Esophagus (tissue), 2 donors: ENCODE results near the gene SNAP23. TPM values are rescaled to one million over a fixed set of nuclear protein-coding genes. Genes with fewer than 3 reads are reported as not detected.
"Not testable (repeated sequence)": the region's sequence is repeated elsewhere in the genome, so short reads cannot be mapped to it uniquely, and the experiment has no call there.

Experiments
- H3K27ac ChIP-seq, 2 donors: one replicate each; pipeline ENCODE4 v1.5.1; 2013; ENCODE audit warnings: low read depth in 2 of 2, mild to moderate bottlenecking in 2 of 2, inconsistent platforms in 1 of 2, low read length in 1 of 2, moderate library complexity in 1 of 2
- H3K27me3 ChIP-seq, 2 donors: one replicate each; pipeline ENCODE4 v1.6.1; 2013; ENCODE audit warnings: low read length in 2 of 2, control low read depth in 1 of 2, mild to moderate bottlenecking in 1 of 2; ENCODE audit not compliant: insufficient read depth in 2 of 2, control insufficient read depth in 1 of 2
- H3K36me3 ChIP-seq, 2 donors: one replicate each; pipeline ENCODE4 v1.6.1; 2013; ENCODE audit warnings: low read length in 1 of 2; ENCODE audit not compliant: control insufficient read depth in 2 of 2, insufficient read depth in 2 of 2
- H3K4me1 ChIP-seq, 2 donors: one replicate each; pipeline ENCODE4 v1.6.1; 2013; ENCODE audit warnings: low read length in 1 of 2; ENCODE audit not compliant: control insufficient read depth in 2 of 2, insufficient read depth in 2 of 2
- H3K4me3 ChIP-seq, 2 donors: one replicate each; pipeline ENCODE4 v1.5.1; 2013; ENCODE audit warnings: low read length in 2 of 2, mild to moderate bottlenecking in 2 of 2, low read depth in 1 of 2, moderate library complexity in 1 of 2
- H3K9me3 ChIP-seq, 2 donors: one replicate each; pipeline ENCODE4 v1.6.1; 2013; ENCODE audit warnings: mild to moderate bottlenecking in 2 of 2, low read depth in 1 of 2, low read length in 1 of 2, moderate library complexity in 1 of 2; ENCODE audit not compliant: control insufficient read depth in 2 of 2, insufficient read depth in 1 of 2
- WGBS, 2 donors: extraction: QIAGEN DNeasy Blood & Tissue Kit; methylation state at CpG; one replicate each; pipeline ENCODE4 v1.1.7; 2013; 5-methylcytosine and 5-hydroxymethylcytosine counted together
- polyA plus RNA-seq, 2 donors: library from polyadenylated mRNA; stranded (reverse); fragments of 200-250 nt; gene quantifications; one replicate each; pipeline ENCODE4 v1.2.3, GENCODE V29; 2013
- donor health status: healthy with polysubstance abuse.
- donor health status: Bipolar disorder and iron deficiency.

Gene SNAP23
- polyA plus RNA-seq, 2 donors: 22.5 to 30.3 TPM

- Histone ChIP-seq H3K27me3 (no peaks in the 10 kb centered on the region), H3K4me1 (no peaks in the 10 kb centered on the region), H3K27ac (no peak overlapping the region), H3K4me3 (peak overlapping the region in 1 of 2 donors; percentile 92), H3K9me3 (no peaks in the 10 kb centered on the region), H3K36me3 (no peaks in the 10 kb centered on the region)
- 69 to 72% methylated on average over 12 of the region's 12 CpGs for whole genome bisulfite sequencing, 2 donors
Measured at GRCh38 chr15:42549741-42550392, 54.4 kb downstream of the SNAP23 start.

- no peaks in the 10 kb centered on the region for H3K4me1 ChIP-seq
- WGBS, 2 donors: 90 to 98% methylated on average over 1 of the region's 1 CpG
- H3K27ac ChIP-seq: no peak overlapping the region
- no peaks in the 10 kb centered on the region for H3K9me3 ChIP-seq
- no peaks in the 10 kb centered on the region for H3K36me3 ChIP-seq
- no peak overlapping the region for H3K4me3 ChIP-seq
- H3K27me3 ChIP-seq: no peaks in the 10 kb centered on the region
Measured at GRCh38 chr15:42553554-42553953, 58.1 kb downstream of the SNAP23 start.

GRCh38 chr15:42556550-42557207 lies 61.2 kb downstream of the SNAP23 start:
- not testable (repeated sequence) for H3K27me3 ChIP-seq, H3K36me3 ChIP-seq, H3K4me3 ChIP-seq, H3K27ac ChIP-seq, H3K4me1 ChIP-seq, H3K9me3 ChIP-seq
- WGBS, 2 donors: 93 to 97% methylated on average over 11 of the region's 12 CpGs

- Histone ChIP-seq H3K4me1 (no peaks in the 10 kb centered on the region), H3K36me3 (no peaks in the 10 kb centered on the region), H3K27ac (no peak overlapping the region), H3K9me3 (no peaks in the 10 kb centered on the region), H3K4me3 (no peak overlapping the region), H3K27me3 (no peaks in the 10 kb centered on the region)
- WGBS, 2 donors: 97 to 99% methylated on average over 3 of the region's 3 CpGs
Measured at GRCh38 chr15:42558739-42559138, 63.3 kb downstream of the SNAP23 start.

GRCh38 chr15:42575188-42576039 lies 80.0 kb downstream of the SNAP23 start, which contains the start of gene STARD9:
TSS of gene STARD9 (plus strand) at chr15:42575606. CDS start at chr15:42575716, 110 bp downstream.
- H3K27me3 ChIP-seq: no peaks in the 10 kb centered on the region
- no peaks in the 10 kb centered on the region for H3K36me3 ChIP-seq
- 0 to 1% methylated on average over 80 to 95 of the region's 95 CpGs for WGBS, 2 donors
- peaks cover 0 to 2% of the 10 kb centered on the region in 2 donors for H3K4me1 ChIP-seq
- peak within 1 kb of the TSS; percentile 50 to 60 for H3K4me3 ChIP-seq
- H3K9me3 ChIP-seq: no peaks in the 10 kb centered on the region
- H3K27ac ChIP-seq: peak within 1 kb of the TSS; percentile 76 to 91

- H3K27me3 ChIP-seq: no peaks in the 10 kb centered on the region
- H3K4me3 ChIP-seq: peak overlapping the region; percentile 50 to 60
- H3K36me3 ChIP-seq: no peaks in the 10 kb centered on the region
- H3K9me3 ChIP-seq: no peaks in the 10 kb centered on the region
- WGBS, 2 donors: 13 to 17% methylated on average over 15 to 16 of the region's 16 CpGs
- H3K4me1 ChIP-seq: peaks cover 0 to 5% of the 10 kb centered on the region in 2 donors
- peak overlapping the region; percentile 76 to 91 for H3K27ac ChIP-seq
Measured at GRCh38 chr15:42576040-42576594, 80.7 kb downstream of the SNAP23 start.

DNA sequence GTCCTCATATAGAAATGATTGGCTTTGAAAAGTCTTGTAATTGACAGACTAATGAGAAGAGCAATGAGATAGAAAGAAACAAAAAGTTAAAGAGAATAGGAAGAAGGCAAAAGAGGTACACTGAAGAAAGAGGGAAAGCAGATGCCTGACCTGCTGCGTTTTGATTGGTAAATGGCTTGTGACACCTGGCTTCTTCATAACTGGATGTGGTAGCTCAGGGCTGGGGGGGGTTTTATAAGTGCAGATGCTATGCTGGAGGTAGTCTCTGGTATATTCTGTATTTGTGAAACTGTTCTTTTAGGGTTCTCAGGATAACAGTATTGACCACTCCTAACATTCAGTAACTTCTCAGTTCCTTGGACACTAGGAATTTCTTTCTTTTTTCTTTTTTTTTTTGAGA lies 81.3 kb downstream of the SNAP23 start:
- Histone ChIP-seq H3K4me3 (no peak overlapping the region), H3K27ac (no peak overlapping the region), H3K9me3 (no peaks in the 10 kb centered on the region), H3K36me3 (no peaks in the 10 kb centered on the region), H3K27me3 (no peaks in the 10 kb centered on the region), H3K4me1 (peaks cover 0 to 5% of the 10 kb centered on the region in 2 donors)
- WGBS, 2 donors: 59 to 65% methylated on average over 1 of the region's 1 CpG

- H3K27me3 ChIP-seq: no peaks in the 10 kb centered on the region
- H3K4me3 ChIP-seq: no peak overlapping the region
- H3K9me3 ChIP-seq: no peaks in the 10 kb centered on the region
- no peaks in the 10 kb centered on the region for H3K36me3 ChIP-seq
- H3K27ac ChIP-seq: no peak overlapping the region
- peaks cover 0 to 5% of the 10 kb centered on the region in 2 donors for H3K4me1 ChIP-seq
- 36 to 40% methylated on average over 1 of the region's 1 CpG for WGBS, 2 donors
Measured at GRCh38 chr15:42577514-42578031, 82.1 kb downstream of the SNAP23 start.

GRCh38 chr15:42578984-42579537 lies 83.6 kb downstream of the SNAP23 start:
- WGBS, 2 donors: 78 to 86% methylated on average over 2 of the region's 2 CpGs
- peaks cover 0 to 5% of the 10 kb centered on the region in 2 donors for H3K4me1 ChIP-seq

More at GRCh38 chr15:42578984-42579537, 83.6 kb downstream of the SNAP23 start:
- H3K4me3 ChIP-seq: no peak overlapping the region
- H3K9me3 ChIP-seq: no peaks in the 10 kb centered on the region
- no peaks in the 10 kb centered on the region for H3K36me3 ChIP-seq
- H3K27me3 ChIP-seq: no peaks in the 10 kb centered on the region
- H3K27ac ChIP-seq: no peak overlapping the region
